PC-3 (cell line): ENCODE measurements around the gene HHIP. TPM values are rescaled to one million over a fixed set of nuclear protein-coding genes. Genes with fewer than 3 reads are reported as not detected.

Experiments
- ATAC-seq: fragments of 200-7000 bp; cut with Tn5 transposase; 2 replicates; pipeline ENCODE4 v1.9.1; 2020; ENCODE audit warnings: mild to moderate bottlenecking, moderate library complexity
- BruUV-seq: library from RNA; stranded (reverse); fragments of 400-500 nt; replicated peaks from 2 replicates; lab custom pipeline; 2021; lab: Mats Ljungman, UMichigan
- CTCF ChIA-PET: fragments of 300-600 bp; sonication (Branson Sonifier 250); formaldehyde crosslinking; loops from one replicate; lab custom pipeline; 2022; ENCODE audit warnings: antibody characterized with exemption; lab: Charles Lee
- POLR2A ChIA-PET: fragments of 300-600 bp; sonication (Branson Sonifier 250); formaldehyde crosslinking; loops from one replicate; lab custom pipeline; 2022; ENCODE audit warnings: antibody characterized with exemption; ENCODE audit not compliant: unreplicated experiment; lab: Charles Lee
- DNase-seq: peaks from one replicate; pipeline ENCODE4 v3.0.0-alpha.2; 2015
- H2AFZ ChIP-seq: fragments of 300-600 bp; sonication (generic); 2 replicates; pipeline ENCODE4 v1.6.0; 2016; ENCODE audit warnings: antibody characterized with exemption, low read length
- H3F3A ChIP-seq: fragments of 300-600 bp; sonication (generic); one replicate; pipeline ENCODE4 v1.6.0; 2017; ENCODE audit warnings: antibody characterized with exemption, low read length, control low read depth, mild to moderate bottlenecking; ENCODE audit not compliant: unreplicated experiment
- H3K27ac ChIP-seq: fragments of 300-600 bp; sonication (generic); 2 replicates; pipeline ENCODE4 v1.5.1; 2016; ENCODE audit warnings: mild to moderate bottlenecking, low read length
- H3K27me3 ChIP-seq: fragments of 300-600 bp; sonication (generic); 2 replicates; pipeline ENCODE4 v1.6.1; 2016; ENCODE audit warnings: low read length, mixed read lengths
- H3K36me3 ChIP-seq: fragments of 300-600 bp; sonication (generic); 2 replicates; pipeline ENCODE4 v1.6.1; 2016; ENCODE audit warnings: low read depth, mixed run types, low read length, mixed read lengths
- H3K4me1 ChIP-seq: fragments of 300-600 bp; sonication (generic); 2 replicates; pipeline ENCODE4 v1.5.1; 2016; ENCODE audit warnings: low read length; ENCODE audit not compliant: insufficient read depth
- H3K4me2 ChIP-seq: fragments of 300-600 bp; sonication (generic); 2 replicates; pipeline ENCODE4 v1.6.0; 2016; ENCODE audit warnings: low read length
- H3K4me3 ChIP-seq: fragments of 300-600 bp; sonication (generic); 2 replicates; pipeline ENCODE4 v1.5.1; 2016; ENCODE audit warnings: mild to moderate bottlenecking, low read length, mixed read lengths
- H3K79me2 ChIP-seq: fragments of 300-600 bp; sonication (generic); 2 replicates; pipeline ENCODE4 v1.6.1; 2017; ENCODE audit warnings: low read length, mixed read lengths
- H3K9ac ChIP-seq: fragments of 300-600 bp; sonication (generic); 2 replicates; pipeline ENCODE4 v1.6.0; 2016; ENCODE audit warnings: mild to moderate bottlenecking, low read length
- H3K9me2 ChIP-seq: fragments of 300-600 bp; sonication (generic); replicated peaks from 2 replicates; pipeline ENCODE4 v1.6.1; 2016; ENCODE audit warnings: mixed run types, low read length, mixed read lengths
- H3K9me3 ChIP-seq: fragments of 300-600 bp; sonication (generic); 2 replicates; pipeline ENCODE4 v1.6.1; 2016; ENCODE audit warnings: low read length, mixed read lengths
- H4K20me1 ChIP-seq: fragments of 300-600 bp; sonication (generic); 2 replicates; pipeline ENCODE4 v1.6.1; 2016; ENCODE audit warnings: low read length, mixed read lengths
- EZH2 ChIP-seq: fragments of 300-600 bp; sonication (generic); IDR thresholded peaks from one replicate; pipeline ENCODE4 v1.6.1; 2017; ENCODE audit warnings: antibody characterized with exemption, mild to moderate bottlenecking, low read length; ENCODE audit not compliant: unreplicated experiment
- EZH2phosphoT487 ChIP-seq: fragments of 300-600 bp; sonication (generic); IDR thresholded peaks from 2 replicates; pipeline ENCODE4 v1.6.1; 2018; ENCODE audit warnings: mild to moderate bottlenecking, antibody characterized with exemption, low read length, borderline replicate concordance
- intact Hi-C: fragments of 100-400 bp; cut with micrococcal nuclease; formaldehyde crosslinking; loops from 2 replicates; pipeline ENCODE4 v1.9.0; 2023
- total RNA-seq: library from RNA; depleted of rRNA; stranded (reverse); fragments of >200 nt; gene quantifications from 2 replicates; pipeline ENCODE4 v1.2.3, GENCODE V29; 2014
- TF ChIP-seq, protein P1 (sequence below): fragments of 300-600 bp; sonication (generic); conservative IDR thresholded peaks from 2 replicates; pipeline ENCODE4 v1.5.1; 2017; ENCODE audit warnings: antibody characterized with exemption, low read depth, mild to moderate bottlenecking, low read length

HHIP gene
- total RNA-seq, 1 experiment from 2014 or later: 1.2 TPM

DNA sequence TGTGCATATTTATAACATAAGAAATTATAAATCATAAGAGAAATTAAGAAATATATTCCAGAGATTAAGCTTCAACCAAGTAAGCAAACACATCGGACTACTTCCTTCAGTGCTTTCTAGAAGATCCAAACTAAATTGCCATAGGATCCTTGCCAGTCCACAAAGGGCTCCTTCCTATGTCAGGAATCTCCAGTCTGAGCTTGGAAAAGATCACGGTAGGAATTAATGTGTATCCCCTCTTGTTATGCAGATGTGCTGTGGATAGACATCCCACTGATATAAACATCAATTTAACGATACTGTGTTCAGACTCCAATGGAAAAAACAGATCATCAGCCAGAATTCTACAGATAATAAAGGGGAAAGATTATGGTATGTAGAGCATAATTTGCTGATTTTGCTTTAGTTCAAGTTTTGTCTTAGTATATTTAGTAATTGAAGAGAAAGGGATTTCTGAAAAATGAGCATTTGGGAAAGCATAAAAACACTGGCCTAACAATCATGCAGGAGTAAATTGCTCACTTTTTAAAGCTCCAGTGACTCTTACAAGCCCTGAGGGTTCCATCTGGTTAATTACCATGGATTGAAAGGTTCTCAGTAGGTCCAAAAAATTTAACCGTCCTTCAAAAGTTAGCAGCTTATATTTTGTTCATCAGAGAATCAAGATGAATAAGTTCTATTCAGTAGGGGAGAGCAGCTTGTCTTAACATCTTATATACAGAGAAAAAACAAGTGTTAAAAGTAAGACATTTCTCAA, 65.9 kb downstream of the HHIP start:
- Histone ChIP-seq H3K9me2 (no peaks in the 10 kb centered on the region), H3K9me3 (no peaks in the 10 kb centered on the region), H3K36me3 (no peaks in the 10 kb centered on the region), H3K79me2 (no peaks in the 10 kb centered on the region), H2AFZ (no peak overlapping the region), H3K9ac (no peak overlapping the region), H3F3A (no peaks in the 10 kb centered on the region), H3K4me1 (peaks cover 27% of the 10 kb centered on the region), H3K4me3 (no peak overlapping the region), H3K4me2 (no peak overlapping the region), H3K27me3 (0 out of 2 replicates have a peak, but pooled peaks cover 3% of the 10 kb centered on the region), H3K27ac (no peak overlapping the region), H4K20me1 (no peaks in the 10 kb centered on the region)
- TF ChIP-seq EZH2phosphoT487: no peak
- no peak for TF ChIP-seq EZH2
- TF ChIP-seq, protein P1, sequence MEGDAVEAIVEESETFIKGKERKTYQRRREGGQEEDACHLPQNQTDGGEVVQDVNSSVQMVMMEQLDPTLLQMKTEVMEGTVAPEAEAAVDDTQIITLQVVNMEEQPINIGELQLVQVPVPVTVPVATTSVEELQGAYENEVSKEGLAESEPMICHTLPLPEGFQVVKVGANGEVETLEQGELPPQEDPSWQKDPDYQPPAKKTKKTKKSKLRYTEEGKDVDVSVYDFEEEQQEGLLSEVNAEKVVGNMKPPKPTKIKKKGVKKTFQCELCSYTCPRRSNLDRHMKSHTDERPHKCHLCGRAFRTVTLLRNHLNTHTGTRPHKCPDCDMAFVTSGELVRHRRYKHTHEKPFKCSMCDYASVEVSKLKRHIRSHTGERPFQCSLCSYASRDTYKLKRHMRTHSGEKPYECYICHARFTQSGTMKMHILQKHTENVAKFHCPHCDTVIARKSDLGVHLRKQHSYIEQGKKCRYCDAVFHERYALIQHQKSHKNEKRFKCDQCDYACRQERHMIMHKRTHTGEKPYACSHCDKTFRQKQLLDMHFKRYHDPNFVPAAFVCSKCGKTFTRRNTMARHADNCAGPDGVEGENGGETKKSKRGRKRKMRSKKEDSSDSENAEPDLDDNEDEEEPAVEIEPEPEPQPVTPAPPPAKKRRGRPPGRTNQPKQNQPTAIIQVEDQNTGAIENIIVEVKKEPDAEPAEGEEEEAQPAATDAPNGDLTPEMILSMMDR: no peak
- ATAC-seq: no peak
- no TSS peak for BruUV-seq
- POLR2A ChIA-PET: no interaction called here
- intact Hi-C loops: loop anchor here (5.0 kb wide), 1 partner anchor 55 kb away; no protein-coding TSS in a partner anchor
- CTCF ChIA-PET: no interaction called here
- no peak for DNase-seq

DNA sequence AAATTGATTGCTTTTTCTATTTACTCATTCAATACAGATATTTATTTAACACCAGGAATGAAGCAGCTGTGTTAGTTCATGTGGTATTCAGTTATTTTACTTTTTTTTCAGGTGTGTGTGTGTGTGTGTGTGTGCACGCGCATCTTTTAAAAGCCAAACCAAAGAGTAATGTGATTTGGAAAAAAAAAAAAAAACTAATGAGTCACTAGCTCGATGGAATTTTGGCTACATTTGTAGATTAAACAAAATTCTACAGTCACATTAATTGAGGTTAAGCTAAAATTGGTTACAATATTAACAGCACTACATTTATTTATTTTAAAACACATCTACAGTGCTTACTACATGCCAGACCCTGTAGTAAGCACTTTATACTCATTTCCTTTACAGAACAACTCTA, 66.8 kb downstream of the HHIP start:
- Histone ChIP-seq H3K4me3 (no peak overlapping the region), H3K4me2 (no peak overlapping the region), H4K20me1 (no peaks in the 10 kb centered on the region), H3K9me3 (no peaks in the 10 kb centered on the region), H3K4me1 (peaks cover 27% of the 10 kb centered on the region), H2AFZ (no peak overlapping the region), H3K27me3 (0 out of 2 replicates have a peak, but pooled peaks cover 3% of the 10 kb centered on the region), H3K36me3 (no peaks in the 10 kb centered on the region), H3K27ac (no peak overlapping the region), H3K9ac (no peak overlapping the region), H3F3A (no peaks in the 10 kb centered on the region), H3K79me2 (no peaks in the 10 kb centered on the region), H3K9me2 (no peaks in the 10 kb centered on the region)
- no TSS peak for BruUV-seq
- TF ChIP-seq, protein P1: no peak
- TF ChIP-seq EZH2phosphoT487 (no peak), EZH2 (no peak)
- ATAC-seq (no peak), DNase-seq (peak; percentile 16)
- intact Hi-C loops: loop anchor here (5.0 kb wide), 1 partner anchor 55 kb away; no protein-coding TSS in a partner anchor
- ChIA-PET CTCF (no interaction called here), POLR2A (interaction anchor here (0.6 kb wide), 1 partner anchor 1245 kb away, joined by 14 read pairs; no protein-coding TSS in a partner anchor)

DNA sequence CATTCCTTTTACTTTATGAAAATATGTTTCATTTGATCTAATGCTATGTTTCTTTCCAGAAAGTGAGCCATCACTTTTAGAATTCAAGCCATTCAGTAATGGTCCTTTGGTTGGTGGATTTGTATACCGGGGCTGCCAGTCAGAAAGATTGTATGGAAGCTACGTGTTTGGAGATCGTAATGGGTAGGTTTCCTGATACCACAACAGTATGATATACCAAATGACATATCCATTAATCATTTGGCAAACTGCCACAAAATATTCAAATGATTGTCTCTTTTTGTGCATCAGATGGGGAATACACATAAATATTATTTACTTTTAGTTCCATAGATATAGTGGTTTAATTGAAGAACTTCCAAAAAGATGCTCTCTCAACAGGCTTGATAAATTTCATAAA, 68.2 kb downstream of the HHIP start:
- BruUV-seq: no TSS peak
- ChIA-PET POLR2A (interaction anchor here (0.6 kb wide), 1 partner anchor 384 kb away, joined by 4 read pairs; the partner anchor contains the start of gene ANAPC10), CTCF (no interaction called here)
- Histone ChIP-seq H3K36me3 (no peaks in the 10 kb centered on the region), H3K79me2 (no peaks in the 10 kb centered on the region), H3K9me2 (no peaks in the 10 kb centered on the region), H3K9ac (no peak overlapping the region), H3F3A (no peaks in the 10 kb centered on the region), H2AFZ (no peak overlapping the region), H3K4me2 (no peak overlapping the region), H4K20me1 (no peaks in the 10 kb centered on the region), H3K27me3 (0 out of 2 replicates have a peak, but pooled peaks cover 3% of the 10 kb centered on the region), H3K4me1 (peaks cover 22% of the 10 kb centered on the region), H3K4me3 (no peak overlapping the region), H3K9me3 (no peaks in the 10 kb centered on the region), H3K27ac (no peak overlapping the region)
- intact Hi-C loops: loop anchor here (5.0 kb wide), 1 partner anchor 57 kb away; no protein-coding TSS in a partner anchor
- ATAC-seq (no peak), DNase-seq (peak; percentile 65)
- no peak for TF ChIP-seq EZH2phosphoT487
- TF ChIP-seq, protein P1: no peak
- no peak for TF ChIP-seq EZH2
